ENCODE measurements around the gene CNTN1.

GRCh38 chr12:41039461-41039860 is 347.2 kb downstream of the CNTN1 start:
- TF ChIP-seq CTCF (IDR thresholded peaks at IDR 0.05) (no peak), POLR2A (IDR thresholded peaks at IDR 0.05) (no peak)
